H9 (cell line): Measurements from ENCODE around the gene MIEF2. TPM values are rescaled to one million over a fixed set of nuclear protein-coding genes. Genes with fewer than 3 reads are reported as not detected.

Experiments used
- DNase-seq: peaks from one replicate; pipeline ENCODE4 v3.0.0-alpha.2; 2017
- H2AFZ ChIP-seq: one replicate; pipeline ENCODE4 v1.6.1; 2013; ENCODE audit warnings: mild to moderate bottlenecking, low read length, control low read depth, moderate library complexity
- H2AK5ac ChIP-seq: 2 replicates; pipeline ENCODE4 v1.6.1; 2013; ENCODE audit warnings: low read length, control low read depth, mixed read lengths; ENCODE audit not compliant: insufficient read length
- H2BK120ac ChIP-seq: one replicate; pipeline ENCODE4 v1.6.1; 2013; ENCODE audit warnings: low read depth, mild to moderate bottlenecking, low read length, control low read depth, inconsistent platforms; ENCODE audit not compliant: poor library complexity, severe bottlenecking
- H2BK12ac ChIP-seq: 2 replicates; pipeline ENCODE4 v1.6.1; 2013; ENCODE audit warnings: low read length, control low read depth, mixed read lengths, low read depth; ENCODE audit not compliant: insufficient read length
- H2BK15ac ChIP-seq: 2 replicates; pipeline ENCODE4 v1.6.1; 2013; ENCODE audit warnings: low read depth, low read length, control low read depth
- H2BK20ac ChIP-seq: one replicate; pipeline ENCODE4 v1.6.1; 2013; ENCODE audit warnings: low read depth, mild to moderate bottlenecking, low read length, control low read depth, inconsistent platforms; ENCODE audit not compliant: poor library complexity, severe bottlenecking
- H2BK5ac ChIP-seq: 2 replicates; pipeline ENCODE4 v1.6.1; 2013; ENCODE audit warnings: low read length, control low read depth, mixed read lengths; ENCODE audit not compliant: insufficient read length
- H3K14ac ChIP-seq: 2 replicates; pipeline ENCODE4 v1.6.1; 2013; ENCODE audit warnings: low read length, control low read depth; ENCODE audit not compliant: insufficient read depth
- H3K18ac ChIP-seq: 2 replicates; pipeline ENCODE4 v1.6.1; 2013; ENCODE audit warnings: low read depth, mild to moderate bottlenecking, mixed read lengths, low read length, control low read depth; ENCODE audit not compliant: insufficient read length
- H3K23ac ChIP-seq: 2 replicates; pipeline ENCODE4 v1.6.1; 2013; ENCODE audit warnings: low read length, control low read depth, mixed read lengths, low read depth; ENCODE audit not compliant: insufficient read length
- H3K23me2 ChIP-seq: 2 replicates; pipeline ENCODE4 v1.6.1; 2013; ENCODE audit warnings: low read depth, mild to moderate bottlenecking, mixed read lengths, low read length, control low read depth; ENCODE audit not compliant: insufficient read length, poor library complexity, severe bottlenecking
- H3K27ac ChIP-seq: 2 replicates; pipeline ENCODE4 v1.5.1; 2013; ENCODE audit warnings: low read length, control low read depth, mixed read lengths, low read depth; ENCODE audit not compliant: insufficient read length
- H3K27me3 ChIP-seq: 2 replicates; pipeline ENCODE4 v1.6.1; 2013; ENCODE audit warnings: low read length, control low read depth, inconsistent platforms; ENCODE audit not compliant: insufficient read depth
- H3K4ac ChIP-seq: 2 replicates; pipeline ENCODE4 v1.6.1; 2013; ENCODE audit warnings: low read depth, mild to moderate bottlenecking, control low read depth, inconsistent platforms, low read length, moderate library complexity
- H3K4me1 ChIP-seq: 2 replicates; pipeline ENCODE4 v1.6.1; 2013; ENCODE audit warnings: low read length, control low read depth, inconsistent platforms; ENCODE audit not compliant: insufficient read depth
- H3K4me2 ChIP-seq: 2 replicates; pipeline ENCODE4 v1.6.1; 2013; ENCODE audit warnings: low read length, control low read depth, mixed read lengths; ENCODE audit not compliant: insufficient read length, insufficient read depth
- H3K56ac ChIP-seq: 2 replicates; pipeline ENCODE4 v1.6.1; 2013; ENCODE audit warnings: low read depth, mild to moderate bottlenecking, mixed read lengths, low read length, control low read depth; ENCODE audit not compliant: insufficient read length
- H3K79me1 ChIP-seq: 2 replicates; pipeline ENCODE4 v1.6.1; 2013; ENCODE audit warnings: low read depth, mild to moderate bottlenecking, moderate library complexity, low read length, control low read depth, inconsistent platforms; ENCODE audit not compliant: insufficient read depth, poor library complexity, severe bottlenecking
- H3K79me2 ChIP-seq: 2 replicates; pipeline ENCODE4 v1.6.1; 2013; ENCODE audit warnings: low read length, control low read depth, inconsistent platforms; ENCODE audit not compliant: insufficient read depth
- H3K9ac ChIP-seq: 2 replicates; pipeline ENCODE4 v1.6.1; 2013; ENCODE audit warnings: low read length, control low read depth, mixed read lengths; ENCODE audit not compliant: insufficient read length; ENCODE audit errors: extremely low read depth
- H3K9me3 ChIP-seq: one replicate; pipeline ENCODE4 v1.6.1; 2013; ENCODE audit warnings: low read depth, low read length, inconsistent platforms; ENCODE audit not compliant: control insufficient read depth
- H3T11ph ChIP-seq: one replicate; pipeline ENCODE4 v1.6.1; 2013; ENCODE audit warnings: mild to moderate bottlenecking, low read length, control low read depth, inconsistent platforms
- H4K20me1 ChIP-seq: one replicate; pipeline ENCODE4 v1.6.1; 2013; ENCODE audit not compliant: control insufficient read depth, insufficient read length, insufficient read depth
- H4K5ac ChIP-seq: 2 replicates; pipeline ENCODE4 v1.6.1; 2013; ENCODE audit warnings: low read depth, mild to moderate bottlenecking, mixed read lengths, low read length, control low read depth; ENCODE audit not compliant: insufficient read length
- H4K8ac ChIP-seq: replicated peaks from 2 replicates; pipeline ENCODE4 v1.6.1; 2013; ENCODE audit warnings: low read length, control low read depth, mixed read lengths, low read depth; ENCODE audit not compliant: insufficient read length
- H4K91ac ChIP-seq: 2 replicates; pipeline ENCODE4 v1.6.1; 2013; ENCODE audit warnings: low read depth, mild to moderate bottlenecking, moderate library complexity, mixed read lengths, low read length, control low read depth; ENCODE audit not compliant: insufficient read length
- H3K27ac Mint-ChIP-seq, 3 experiments: 2 replicates in 2 of 3; 3 replicates in 1 of 3; pipeline ENCODE4 v1.8.0; 2020 to 2021; ENCODE audit warnings: mixed read lengths in 3 of 3, mild to moderate bottlenecking in 1 of 3, moderate library complexity in 1 of 3
- H3K27me3 Mint-ChIP-seq: 2 replicates; pipeline ENCODE4 v1.8.0; 2021; ENCODE audit warnings: low read depth, mild to moderate bottlenecking, moderate library complexity, mixed read lengths
- H3K36me3 Mint-ChIP-seq, 3 experiments: 2 replicates in 2 of 3; 3 replicates in 1 of 3; pipeline ENCODE4 v1.8.0; 2020 to 2021; ENCODE audit warnings: low read depth in 3 of 3, mixed read lengths in 3 of 3; ENCODE audit not compliant: insufficient read depth in 1 of 3
- H3K4me1 Mint-ChIP-seq, 2 experiments: 2 replicates each; pipeline ENCODE4 v1.8.0; 2020; ENCODE audit warnings: mixed read lengths in 2 of 2
- H3K4me3 Mint-ChIP-seq, 2 experiments: 2 replicates in 1 of 2; 3 replicates in 1 of 2; pipeline ENCODE4 v1.8.0; 2020 to 2021; ENCODE audit warnings: mild to moderate bottlenecking in 2 of 2, mixed read lengths in 2 of 2, moderate library complexity in 1 of 2
- H3K9me3 Mint-ChIP-seq, 2 experiments: 2 replicates in 1 of 2; 3 replicates in 1 of 2; pipeline ENCODE4 v1.8.0; 2020; ENCODE audit warnings: mild to moderate bottlenecking in 2 of 2, mixed read lengths in 2 of 2, moderate library complexity in 1 of 2
- CTCF ChIP-seq: fragments of 200-600 bp; sonication (generic); conservative IDR thresholded peaks from 3 replicates; pipeline ENCODE4 v1.8.0; 2021; ENCODE audit warnings: antibody characterized with exemption, mild to moderate bottlenecking
- WGBS: extraction: QIAGEN DNeasy Blood & Tissue Kit; methylation state at CpG from one replicate; pipeline ENCODE4 v1.1.7; 2013; ENCODE audit warnings: missing lambda C conversion rate, low lambda C conversion rate, mixed read lengths; ENCODE audit not compliant: insufficient read length; ENCODE audit errors: extremely low coverage; 5-methylcytosine and 5-hydroxymethylcytosine counted together
- total RNA-seq: library from RNA; stranded (reverse); gene quantifications from 2 replicates; pipeline ENCODE4 v1.2.1, GENCODE V29; 2021

The MIEF2 gene
- total RNA-seq, 1 experiment from 2014 or later = 10.3 TPM

- Mint-ChIP-seq H3K27me3 (no peaks in the 10 kb centered on the region), H3K9me3 (no peaks in the 10 kb centered on the region), H3K27ac (peak overlapping the region in 2 of 3 experiments; percentile 57 to 76; a peak in 3 of 7 replicates), H3K36me3 (peaks cover 12 to 28% (median 26%) of the 10 kb centered on the region in 3 experiments), H3K4me3 (peak overlapping the region; percentile 78 to 85), H3K4me1 (peaks cover 25 to 41% of the 10 kb centered on the region in 2 experiments)
- no peak overlapping the region for H2BK12ac ChIP-seq
- DNase-seq = no peak
- H2BK5ac ChIP-seq = no peak overlapping the region
- peak overlapping the region; percentile 26 for H3K4me2 ChIP-seq
- no peak overlapping the region for H3K4ac ChIP-seq
- H2BK15ac ChIP-seq = no peak overlapping the region
- H2BK120ac ChIP-seq = no peak overlapping the region
- no peak overlapping the region for H3K27ac ChIP-seq
- no peak overlapping the region for H3K56ac ChIP-seq
- H3K79me2 ChIP-seq = no peaks in the 10 kb centered on the region; the same call in 1 of the 2 replicates
- H3K18ac ChIP-seq = no peak overlapping the region
- no peak overlapping the region for H2AFZ ChIP-seq
- no peak overlapping the region for H4K8ac ChIP-seq
- H2AK5ac ChIP-seq = no peak overlapping the region
- H3K4me1 ChIP-seq = no peaks in the 10 kb centered on the region
- H4K91ac ChIP-seq = no peak overlapping the region
- TF ChIP-seq CTCF = no peak
- H3K9me3 ChIP-seq = no peaks in the 10 kb centered on the region
- no peak overlapping the region for H3K9ac ChIP-seq
- H3K23me2 ChIP-seq = peaks cover 12% of the 10 kb centered on the region
- H4K5ac ChIP-seq = no peak overlapping the region
- H3T11ph ChIP-seq = no peak overlapping the region
- H4K20me1 ChIP-seq = no peaks in the 10 kb centered on the region
- no CpG with 5 or more reads among the region's 22 CpGs for WGBS
- no peaks in the 10 kb centered on the region for H3K79me1 ChIP-seq
- H3K23ac ChIP-seq = no peak overlapping the region
- H2BK20ac ChIP-seq = no peak overlapping the region
- no peak overlapping the region for H3K14ac ChIP-seq
- no peaks in the 10 kb centered on the region for H3K27me3 ChIP-seq
These were observed 686 bp upstream of the MIEF2 start for GRCh38 chr17:18259621-18260331.
